H1 (cell line): ENCODE data around the gene HMCES. TPM values are rescaled to one million over a fixed set of nuclear protein-coding genes. Genes with fewer than 3 reads are reported as not detected.
A peak's percentile ranks its signal among the peaks of the same experiment; 100 is the strongest.

Experiments
- CTCF ChIA-PET: fragments of 300-600 bp; sonication (Branson Sonifier 250); formaldehyde crosslinking; loops from one replicate; lab custom pipeline; 2021; ENCODE audit not compliant: partially characterized antibody; lab: Charles Lee
- POLR2A ChIA-PET: fragments of 300-600 bp; sonication (Branson Sonifier 250); formaldehyde crosslinking; loops from one replicate; lab custom pipeline; 2021; ENCODE audit warnings: inconsistent platforms; ENCODE audit not compliant: partially characterized antibody; lab: Charles Lee
- DNase-seq, 2 experiments: peaks; one replicate each; pipeline versions ENCODE4 v3.0.0 to v3.0.0-alpha.2; 2010 to 2022; ENCODE audit warnings: low spot score in 2 of 2, low read depth in 1 of 2, mixed read lengths in 1 of 2
- FAIRE-seq: peaks from 2 replicates; lab custom pipeline; 2011; peaks lifted over from hg19 to GRCh38; lab: Jason Lieb, UNC
- H2AFZ ChIP-seq: 2 replicates; pipeline ENCODE4 v1.8.1; 2012; ENCODE audit warnings: low read length, inconsistent platforms
- H2AK5ac ChIP-seq: 2 replicates; pipeline ENCODE4 v1.6.1; 2013; ENCODE audit warnings: low read depth, low read length
- H2BK120ac ChIP-seq: replicated peaks from 2 replicates; pipeline ENCODE3; 2013; ENCODE audit warnings: low read depth, low read length, inconsistent platforms
- H2BK12ac ChIP-seq: 2 replicates; pipeline ENCODE4 v1.6.1; 2013; ENCODE audit warnings: low read depth, low read length
- H2BK15ac ChIP-seq: 2 replicates; pipeline ENCODE4 v1.6.1; 2013; ENCODE audit warnings: low read length
- H2BK20ac ChIP-seq: 2 replicates; pipeline ENCODE4 v1.6.1; 2013; ENCODE audit warnings: low read length
- H2BK5ac ChIP-seq: 2 replicates; pipeline ENCODE4 v1.6.1; 2013; ENCODE audit warnings: low read depth, low read length
- H3K14ac ChIP-seq: 2 replicates; pipeline ENCODE4 v1.6.1; 2013; ENCODE audit warnings: inconsistent platforms; ENCODE audit not compliant: insufficient read length
- H3K18ac ChIP-seq: 2 replicates; pipeline ENCODE4 v1.6.1; 2013; ENCODE audit warnings: low read length; ENCODE audit errors: extremely low read depth
- H3K23ac ChIP-seq: 2 replicates; pipeline ENCODE4 v1.6.1; 2013; ENCODE audit warnings: inconsistent platforms; ENCODE audit not compliant: insufficient read length
- H3K23me2 ChIP-seq: 2 replicates; pipeline ENCODE4 v1.6.1; 2013; ENCODE audit warnings: low read depth, low read length
- H3K27ac ChIP-seq: 2 replicates; pipeline ENCODE4 v1.6.1; 2011; ENCODE audit warnings: low read depth, low read length, inconsistent platforms
- H3K27me3 ChIP-seq, 4 experiments: replicated peaks in 1 of 4; 1 replicate in 1 of 4; 2 replicates in 3 of 4; pipeline versions ENCODE4 v1.6.1 to v1.8.1; 2011 to 2013; ENCODE audit warnings: low read length in 3 of 4, mild to moderate bottlenecking in 3 of 4, inconsistent platforms in 2 of 4, mixed read lengths in 2 of 4, moderate library complexity in 1 of 4; ENCODE audit not compliant: control insufficient read depth in 3 of 4, insufficient read depth in 3 of 4; ENCODE audit errors: extremely low read depth in 1 of 4
- H3K36me3 ChIP-seq, 4 experiments: 2 replicates each; pipeline versions ENCODE4 v1.6.1 to v1.8.1; 2011 to 2013; ENCODE audit warnings: mild to moderate bottlenecking in 4 of 4, low read length in 3 of 4, moderate library complexity in 2 of 4, control low read depth in 1 of 4, inconsistent platforms in 1 of 4; ENCODE audit not compliant: insufficient read depth in 4 of 4, control insufficient read depth in 2 of 4
- H3K4ac ChIP-seq: replicated peaks from 2 replicates; pipeline ENCODE3; 2013; ENCODE audit warnings: low read length, low read depth, mixed read lengths, inconsistent platforms; ENCODE audit not compliant: insufficient read length
- H3K4me1 ChIP-seq, 4 experiments: replicated peaks in 1 of 4; 1 replicate in 1 of 4; 2 replicates in 3 of 4; pipeline versions ENCODE4 v1.6.1 to v1.8.1; 2011 to 2013; ENCODE audit warnings: low read length in 3 of 4, inconsistent platforms in 2 of 4, mixed read lengths in 1 of 4; ENCODE audit not compliant: insufficient read depth in 4 of 4, control insufficient read depth in 3 of 4
- H3K4me2 ChIP-seq, 2 experiments: 2 replicates each; pipeline versions ENCODE4 v1.6.1 to v1.8.1; 2011 to 2013; ENCODE audit warnings: low read depth in 2 of 2, low read length in 2 of 2, control low read depth in 1 of 2, inconsistent platforms in 1 of 2, mild to moderate bottlenecking in 1 of 2; ENCODE audit not compliant: insufficient read depth in 1 of 2
- H3K4me3 ChIP-seq, 4 experiments: fragments of 200-600, 300-600 bp in 1 of 4; sonication (generic), shearing (Covaris generic), sonication (Bioruptor Twin) in 1 of 4; 2 replicates each; pipeline versions ENCODE4 v1.5.1 to v1.8.1; 2011 to 2016; ENCODE audit warnings: low read length in 4 of 4, low read depth in 3 of 4, control low read depth in 2 of 4, inconsistent platforms in 2 of 4, mild to moderate bottlenecking in 2 of 4, mixed read lengths in 1 of 4, moderate library complexity in 1 of 4; ENCODE audit not compliant: insufficient read depth in 2 of 4; ENCODE audit errors: extremely low read depth in 1 of 4
- H3K56ac ChIP-seq: replicated peaks from 2 replicates; pipeline ENCODE3; 2013; ENCODE audit warnings: low read depth, mild to moderate bottlenecking, mixed read lengths, low read length, inconsistent platforms; ENCODE audit not compliant: insufficient read length
- H3K79me1 ChIP-seq: 2 replicates; pipeline ENCODE4 v1.6.1; 2013; ENCODE audit warnings: low read depth, low read length, control low read depth
- H3K79me2 ChIP-seq, 2 experiments: 2 replicates each; pipeline versions ENCODE4 v1.6.1 to v1.8.1; 2012 to 2013; ENCODE audit warnings: low read length in 2 of 2, mild to moderate bottlenecking in 2 of 2, inconsistent platforms in 1 of 2; ENCODE audit not compliant: insufficient read depth in 2 of 2, control insufficient read depth in 1 of 2
- H3K9ac ChIP-seq, 4 experiments: replicated peaks in 1 of 4; 1 replicate in 1 of 4; 2 replicates in 3 of 4; pipeline versions ENCODE4 v1.6.1 to v1.8.1; 2011 to 2013; ENCODE audit warnings: low read depth in 3 of 4, low read length in 3 of 4, control low read depth in 2 of 4, mild to moderate bottlenecking in 2 of 4, moderate library complexity in 2 of 4, inconsistent platforms in 1 of 4; ENCODE audit errors: extremely low read depth in 1 of 4
- H3K9me3 ChIP-seq, 2 experiments: 2 replicates each; pipeline versions ENCODE4 v1.6.1 to v1.8.1; 2012 to 2013; ENCODE audit warnings: mild to moderate bottlenecking in 2 of 2, moderate library complexity in 2 of 2, control low read depth in 1 of 2, inconsistent platforms in 1 of 2, low read depth in 1 of 2, low read length in 1 of 2, mixed read lengths in 1 of 2; ENCODE audit not compliant: insufficient read depth in 2 of 2
- H4K20me1 ChIP-seq, 2 experiments: replicated peaks in 1 of 2; 2 replicates each; pipeline versions ENCODE3 to v1.8.1; 2011 to 2013; ENCODE audit warnings: inconsistent platforms in 2 of 2, low read length in 2 of 2, mild to moderate bottlenecking in 1 of 2; ENCODE audit not compliant: insufficient read depth in 2 of 2, control insufficient read depth in 1 of 2
- H4K5ac ChIP-seq: 2 replicates; pipeline ENCODE4 v1.6.1; 2013; ENCODE audit warnings: low read length, low read depth, mixed read lengths, inconsistent platforms; ENCODE audit not compliant: insufficient read length
- H4K8ac ChIP-seq: 2 replicates; pipeline ENCODE4 v1.8.0; 2013; ENCODE audit warnings: mild to moderate bottlenecking, moderate library complexity, low read length, inconsistent platforms; ENCODE audit not compliant: insufficient read depth; ENCODE audit errors: extremely low read depth
- H4K91ac ChIP-seq: replicated peaks from 2 replicates; pipeline ENCODE3; 2013; ENCODE audit warnings: low read length, mixed read lengths, inconsistent platforms; ENCODE audit not compliant: insufficient read length
- CTBP2 ChIP-seq: IDR thresholded peaks from 2 replicates; pipeline ENCODE4 v1.7.0; 2011; ENCODE audit warnings: borderline replicate concordance, mild to moderate bottlenecking, moderate library complexity, mixed read lengths, low read length; ENCODE audit not compliant: insufficient read depth, insufficient read length
- CTCF ChIP-seq, 3 experiments: IDR thresholded peaks; 1 replicate in 2 of 3; 2 replicates in 1 of 3; pipeline versions ENCODE4 v1.5.1 to v1.6.1; 2011; ENCODE audit warnings: low read length in 3 of 3, mild to moderate bottlenecking in 3 of 3, inconsistent platforms in 2 of 3, low read depth in 1 of 3, moderate library complexity in 1 of 3; ENCODE audit not compliant: insufficient read depth in 1 of 3; ENCODE audit errors: control extremely low read depth in 1 of 3
- RFX5 ChIP-seq: IDR thresholded peaks from 2 replicates; pipeline ENCODE4 v1.6.1; 2011; ENCODE audit warnings: low read depth, low read length, improper control_type of control experiment, borderline replicate concordance
- RNF2 ChIP-seq: fragments of 200-900, 300-1000 bp; sonication (generic); IDR thresholded peaks from 2 replicates; pipeline ENCODE4 v1.7.1; 2016; ENCODE audit warnings: borderline replicate concordance, low read depth, mild to moderate bottlenecking, antibody characterized with exemption, low read length; ENCODE audit not compliant: poor library complexity, severe bottlenecking; ENCODE audit errors: missing control alignments
- SAP30 ChIP-seq: fragments of 300-600 bp; sonication (generic); IDR thresholded peaks from 2 replicates; pipeline ENCODE4 v1.7.1; 2012; ENCODE audit warnings: low read length, moderate library complexity, mild to moderate bottlenecking, inconsistent platforms; ENCODE audit not compliant: insufficient read depth, insufficient replicate concordance
- SP1 ChIP-seq: IDR thresholded peaks from 2 replicates; pipeline ENCODE4 v1.6.1; 2011; ENCODE audit warnings: low read depth, low read length
- TEAD4 ChIP-seq: IDR thresholded peaks from 2 replicates; pipeline ENCODE4 v1.6.1; 2012; ENCODE audit warnings: low read depth, low read length, inconsistent platforms, mixed read lengths
- WGBS, 2 experiments: shearing (Covaris generic) in 1 of 2; methylation state at CpG; one replicate each; pipeline versions ENCODE4 v1.1.6 to v1.1.7; 2013 to 2015; ENCODE audit warnings: low lambda C conversion rate in 2 of 2, mixed read lengths in 2 of 2, inconsistent platforms in 1 of 2, low coverage in 1 of 2, missing lambda C conversion rate in 1 of 2; ENCODE audit not compliant: insufficient replicate concordance in 2 of 2, insufficient coverage in 1 of 2, insufficient read length in 1 of 2; ENCODE audit errors: extremely low coverage in 1 of 2, missing lambda C conversion rate in 1 of 2; 5-methylcytosine and 5-hydroxymethylcytosine counted together
- polyA plus RNA-seq, 7 experiments: library from polyadenylated mRNA; depleted of rRNA in 3 of 7; stranded (reverse) in 5 of 7; unstranded in 2 of 7; fragments of >200 nt in 5 of 7; fragments of 200-250 nt in 2 of 7; gene quantifications; 1 replicate in 5 of 7; 2 replicates in 1 of 7; 4 replicates in 1 of 7; pipeline versions ENCODE4 v1.2.1 to v1.2.3, GENCODE V29; 2011 to 2013; ENCODE audit warnings: missing spikeins in 2 of 7, mixed read lengths in 2 of 7
- total RNA-seq: library from RNA; stranded (reverse); fragmentation: NEBNext Ultra II Directional; extraction: Animal tissue kit (Norgen Biotek cat#: 25700); gene quantifications from 2 replicates; pipeline ENCODE4 v1.2.1, GENCODE V29; 2021

HMCES gene
- total and polyA plus RNA-seq, 2 of the 8 experiments (the other 6 are each of a cell fraction or from before 2014, with no cell fraction given), result 27.6 to 49.5 TPM

- peaks cover 0 to 12% (median 8%) of the 10 kb centered on the region in 4 experiments; a peak in 6 of 7 replicates for H3K4me1 ChIP-seq
- H2AFZ ChIP-seq, result peak overlapping the region; percentile 29; the same call in 1 of the 2 replicates
- peaks cover 0 to 12% of the 10 kb centered on the region in 2 experiments; a peak in 2 of 4 replicates for H3K9me3 ChIP-seq
- CTCF ChIA-PET, result interaction anchor here (0.6 to 1.9 kb wide), 12 partner anchors 8 to 555 kb away, joined by 3 to 8 read pairs (median 4); a partner anchor contains a TSS
- peak overlapping the region; percentile 92; the same call in 1 of the 2 replicates for H2BK15ac ChIP-seq
- POLR2A ChIA-PET, result interaction anchor here (0.6 to 2.9 kb wide), 5 partner anchors 9 to 78 kb away, joined by 3 to 26 read pairs (median 3); a partner anchor contains a TSS
- H3K79me2 ChIP-seq, result no peaks in the 10 kb centered on the region
- WGBS, 2 experiments, result 54% methylated on average over 10 of the region's 13 CpGs; no CpG with 5 or more reads in 1 of the 2 experiments
- FAIRE-seq (no peak), DNase-seq (peak in 1 of 2 experiments; percentile 86)
- peaks cover 8% of the 10 kb centered on the region; the same call in 1 of the 2 replicates for H3K23me2 ChIP-seq
- 0 out of 2 replicates have a peak overlapping the region, but pooled peaks have one; percentile 12 for H2BK5ac ChIP-seq
- H3K18ac ChIP-seq, result peak overlapping the region; percentile 32; the same call in 1 of the 2 replicates
- no peak overlapping the region for H2BK120ac ChIP-seq
- peak; percentile 30 for TF ChIP-seq SAP30
- no peak for TF ChIP-seq RNF2
- peak in 2 of 3 experiments; percentile 22 to 25; a peak in 2 of 4 replicates for TF ChIP-seq CTCF (IDR thresholded peaks at IDR 0.05; ENCODE audit: control extremely low read depth in 1 of 3, insufficient read depth in 1 of 3, low read depth in 1 of 3, low read length in 3 of 3)
- TF ChIP-seq CTBP2, result no peak
- TF ChIP-seq SP1, result peak; percentile 75
- TF ChIP-seq RFX5, result no peak
- TF ChIP-seq TEAD4, result peak; percentile 67; the same call in 1 of the 2 replicates
- peak overlapping the region; percentile 25 to 57 (median 36) for H3K4me3 ChIP-seq
- no peak overlapping the region for H3K56ac ChIP-seq
- H3K36me3 ChIP-seq, result no peaks in the 10 kb centered on the region
- peaks cover 1 to 3% of the 10 kb centered on the region in 2 experiments for H4K20me1 ChIP-seq
- no peak overlapping the region for H3K23ac ChIP-seq
- H3K14ac ChIP-seq, result no peak overlapping the region
- no peak overlapping the region for H4K8ac ChIP-seq
- peak overlapping the region; percentile 14 for H3K4ac ChIP-seq
- no peak overlapping the region for H3K9ac ChIP-seq
- H3K27me3 ChIP-seq, result no peaks in the 10 kb centered on the region
- no peak overlapping the region for H3K27ac ChIP-seq
- H4K5ac ChIP-seq, result peak overlapping the region; percentile 15
- no peak overlapping the region for H2AK5ac ChIP-seq
- H2BK20ac ChIP-seq, result peak overlapping the region; percentile 48; the same call in 1 of the 2 replicates
- no peak overlapping the region for H4K91ac ChIP-seq
- peak overlapping the region; percentile 84 to 90 for H3K4me2 ChIP-seq
- no peak overlapping the region for H2BK12ac ChIP-seq
- H3K79me1 ChIP-seq, result no peaks in the 10 kb centered on the region
Measured at GRCh38 chr3:129344540-129345220, 66.0 kb downstream of the HMCES start.
